HepG2 (cell line): Measurements from ENCODE around the gene RPS19BP1. TPM values are rescaled to one million over a fixed set of nuclear protein-coding genes. Genes with fewer than 3 reads are reported as not detected.

Experiments
- CEBPB ChIP-seq: IDR thresholded peaks from 2 replicates; pipeline ENCODE4 v1.6.1; 2011; ENCODE audit warnings: low read depth, low read length, improper control_type of control experiment, borderline replicate concordance
- HES4 ChIP-seq: sonication (generic); formaldehyde crosslinking; IDR thresholded peaks from 2 replicates; pipeline ENCODE4 v1.9.0; 2021; ENCODE audit warnings: mild to moderate bottlenecking, missing genetic modification reagents, borderline replicate concordance
- HNRNPK ChIP-seq: fragments of 200-400 bp; formaldehyde crosslinking; IDR thresholded peaks from 2 replicates; pipeline ENCODE4 v1.6.1; 2018; ENCODE audit warnings: low read length, low read depth, moderate library complexity, mild to moderate bottlenecking; ENCODE audit not compliant: poor library complexity, severe bottlenecking
- KDM5A ChIP-seq: fragments of 200-600 bp; sonication (generic); IDR thresholded peaks from 2 replicates; pipeline ENCODE4 v1.7.0; 2018; ENCODE audit warnings: antibody characterized with exemption, mild to moderate bottlenecking, low read length, borderline replicate concordance
- MIER3 ChIP-seq: IDR thresholded peaks from 2 replicates; pipeline ENCODE4 v1.6.1; 2016; ENCODE audit warnings: missing compliant biosample characterization, borderline replicate concordance
- MTA1 ChIP-seq: sonication (generic); formaldehyde crosslinking; IDR thresholded peaks from 2 replicates; pipeline ENCODE4 v1.4.0; 2020; ENCODE audit warnings: missing genetic modification reagents, mild to moderate bottlenecking, borderline replicate concordance
- PHB2 ChIP-seq: fragments of 450-650 bp; IDR thresholded peaks from 2 replicates; pipeline ENCODE4 v1.6.1; 2018; ENCODE audit not compliant: partially characterized antibody
- SIX1 ChIP-seq: sonication (generic); formaldehyde crosslinking; IDR thresholded peaks from 2 replicates; pipeline ENCODE4 v1.4.0; 2020; ENCODE audit warnings: missing genetic modification reagents, borderline replicate concordance
- STAT5B ChIP-seq: sonication (generic); formaldehyde crosslinking; IDR thresholded peaks from 2 replicates; pipeline ENCODE4 v1.4.0; 2020; ENCODE audit warnings: missing genetic modification reagents
- TBX2 ChIP-seq: sonication (generic); formaldehyde crosslinking; IDR thresholded peaks from 2 replicates; pipeline ENCODE4 v1.5.0; 2020; ENCODE audit warnings: missing genetic modification reagents, mild to moderate bottlenecking, borderline replicate concordance
- TEAD3 ChIP-seq: optimal IDR thresholded peaks from 2 replicates; pipeline ENCODE3; 2016; ENCODE audit warnings: borderline replicate concordance
- THAP11 ChIP-seq: IDR thresholded peaks from 2 replicates; pipeline ENCODE4 v1.6.1; 2016; ENCODE audit warnings: missing biosample characterization, missing genetic modification reagents
- THYN1 ChIP-seq: sonication (generic); formaldehyde crosslinking; IDR thresholded peaks from 2 replicates; pipeline ENCODE4 v1.8.1; 2023; ENCODE audit warnings: low read depth, mild to moderate bottlenecking, moderate library complexity, missing genetic modification reagents, borderline replicate concordance
- ZFAT ChIP-seq: sonication (generic); formaldehyde crosslinking; conservative IDR thresholded peaks from 2 replicates; pipeline ENCODE4 v1.8.1; 2023; ENCODE audit warnings: missing genetic modification reagents, inconsistent platforms
- ZNF136 ChIP-seq: sonication (generic); formaldehyde crosslinking; IDR thresholded peaks from 2 replicates; pipeline ENCODE4 v1.8.1; 2022; ENCODE audit warnings: low read depth, mild to moderate bottlenecking, moderate library complexity, missing genetic modification reagents
- ZNF878 ChIP-seq: sonication (generic); formaldehyde crosslinking; IDR thresholded peaks from 2 replicates; pipeline ENCODE4 v1.8.1; 2023; ENCODE audit warnings: mild to moderate bottlenecking, missing genetic modification reagents, moderate library complexity
- polyA plus RNA-seq, 8 experiments: library from polyadenylated mRNA; depleted of rRNA in 3 of 8; stranded (reverse) in 7 of 8; unstranded in 1 of 8; fragments of >200 nt; fragmentation: Illumina TruSeq in 4 of 8; extraction: Trizol in 4 of 8; gene quantifications; 2 replicates each; pipeline versions ENCODE4 v1.2.1 to v1.2.3, GENCODE V29; 2011 to 2016; ENCODE audit warnings: low read depth in 4 of 8, missing spikeins in 1 of 8, mixed read lengths in 1 of 8; ENCODE audit not compliant: insufficient read depth in 1 of 8
- total RNA-seq, 5 experiments: library from RNA; depleted of rRNA; stranded (reverse); fragments of >200 nt; fragmentation: Illumina TruSeq; extraction: Trizol; gene quantifications; 2 replicates each; pipeline ENCODE4 v1.2.3, GENCODE V29; 2016; ENCODE audit warnings: low read depth in 1 of 5
- TF ChIP-seq, protein P1 (sequence below): sonication (generic); formaldehyde crosslinking; IDR thresholded peaks from 2 replicates; pipeline ENCODE4 v1.4.0; 2020; ENCODE audit warnings: low read depth, missing genetic modification reagents
- TF ChIP-seq, protein P2 (sequence below), 2 experiments: fragments of 450-650 bp in 1 of 2; sonication (generic) in 1 of 2; formaldehyde crosslinking in 1 of 2; IDR thresholded peaks; 2 replicates each; pipeline versions ENCODE4 v1.6.1 to v1.8.0; 2016 to 2022; ENCODE audit warnings: antibody characterized with exemption in 1 of 2, mild to moderate bottlenecking in 1 of 2, missing genetic modification reagents in 1 of 2

The RPS19BP1 gene
- total and polyA plus RNA-seq, 2 of the 13 experiments (the other 11 are each of a cell fraction or from before 2014, with no cell fraction given) = 44.3 to 81.3 TPM

DNA sequence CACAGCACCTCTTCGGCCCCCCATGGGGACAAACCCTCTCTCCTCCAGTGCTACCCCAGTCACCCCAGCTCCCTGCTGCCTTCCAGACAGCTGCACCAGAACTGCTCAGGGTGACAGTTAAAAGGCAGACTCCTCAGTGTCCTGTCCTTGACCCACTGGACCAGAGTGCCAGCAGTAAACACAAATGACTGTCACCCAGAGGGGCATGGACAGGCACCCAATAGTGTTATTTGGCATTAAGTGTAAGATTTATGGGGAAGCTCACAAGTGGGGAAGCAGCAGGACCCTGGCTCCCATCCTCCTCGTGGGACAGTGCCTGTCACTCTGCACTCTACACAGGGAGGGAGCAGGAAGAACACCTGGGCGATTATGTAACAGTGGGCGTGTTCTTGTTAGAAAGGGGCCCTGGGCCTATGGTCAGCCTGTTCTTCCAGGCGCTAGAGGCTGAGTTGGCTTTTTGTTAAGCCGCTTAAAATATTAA lies 5.0 kb downstream of the RPS19BP1 start (continued):
- TF ChIP-seq, protein P1, sequence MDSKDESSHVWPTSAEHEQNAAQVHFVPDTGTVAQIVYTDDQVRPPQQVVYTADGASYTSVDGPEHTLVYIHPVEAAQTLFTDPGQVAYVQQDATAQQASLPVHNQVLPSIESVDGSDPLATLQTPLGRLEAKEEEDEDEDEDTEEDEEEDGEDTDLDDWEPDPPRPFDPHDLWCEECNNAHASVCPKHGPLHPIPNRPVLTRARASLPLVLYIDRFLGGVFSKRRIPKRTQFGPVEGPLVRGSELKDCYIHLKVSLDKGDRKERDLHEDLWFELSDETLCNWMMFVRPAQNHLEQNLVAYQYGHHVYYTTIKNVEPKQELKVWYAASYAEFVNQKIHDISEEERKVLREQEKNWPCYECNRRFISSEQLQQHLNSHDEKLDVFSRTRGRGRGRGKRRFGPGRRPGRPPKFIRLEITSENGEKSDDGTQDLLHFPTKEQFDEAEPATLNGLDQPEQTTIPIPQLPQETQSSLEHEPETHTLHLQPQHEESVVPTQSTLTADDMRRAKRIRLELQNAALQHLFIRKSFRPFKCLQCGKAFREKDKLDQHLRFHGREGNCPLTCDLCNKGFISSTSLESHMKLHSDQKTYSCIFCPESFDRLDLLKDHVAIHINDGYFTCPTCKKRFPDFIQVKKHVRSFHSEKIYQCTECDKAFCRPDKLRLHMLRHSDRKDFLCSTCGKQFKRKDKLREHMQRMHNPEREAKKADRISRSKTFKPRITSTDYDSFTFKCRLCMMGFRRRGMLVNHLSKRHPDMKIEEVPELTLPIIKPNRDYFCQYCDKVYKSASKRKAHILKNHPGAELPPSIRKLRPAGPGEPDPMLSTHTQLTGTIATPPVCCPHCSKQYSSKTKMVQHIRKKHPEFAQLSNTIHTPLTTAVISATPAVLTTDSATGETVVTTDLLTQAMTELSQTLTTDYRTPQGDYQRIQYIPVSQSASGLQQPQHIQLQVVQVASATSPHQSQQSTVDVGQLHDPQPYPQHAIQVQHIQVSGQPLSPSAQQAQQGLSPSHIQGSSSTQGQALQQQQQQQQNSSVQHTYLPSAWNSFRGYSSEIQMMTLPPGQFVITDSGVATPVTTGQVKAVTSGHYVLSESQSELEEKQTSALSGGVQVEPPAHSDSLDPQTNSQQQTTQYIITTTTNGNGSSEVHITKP = no peak
- no peak for TF ChIP-seq HNRNPK
- no peak for TF ChIP-seq HES4 (CRISPR knock-in tag)
- TF ChIP-seq, protein P2, sequence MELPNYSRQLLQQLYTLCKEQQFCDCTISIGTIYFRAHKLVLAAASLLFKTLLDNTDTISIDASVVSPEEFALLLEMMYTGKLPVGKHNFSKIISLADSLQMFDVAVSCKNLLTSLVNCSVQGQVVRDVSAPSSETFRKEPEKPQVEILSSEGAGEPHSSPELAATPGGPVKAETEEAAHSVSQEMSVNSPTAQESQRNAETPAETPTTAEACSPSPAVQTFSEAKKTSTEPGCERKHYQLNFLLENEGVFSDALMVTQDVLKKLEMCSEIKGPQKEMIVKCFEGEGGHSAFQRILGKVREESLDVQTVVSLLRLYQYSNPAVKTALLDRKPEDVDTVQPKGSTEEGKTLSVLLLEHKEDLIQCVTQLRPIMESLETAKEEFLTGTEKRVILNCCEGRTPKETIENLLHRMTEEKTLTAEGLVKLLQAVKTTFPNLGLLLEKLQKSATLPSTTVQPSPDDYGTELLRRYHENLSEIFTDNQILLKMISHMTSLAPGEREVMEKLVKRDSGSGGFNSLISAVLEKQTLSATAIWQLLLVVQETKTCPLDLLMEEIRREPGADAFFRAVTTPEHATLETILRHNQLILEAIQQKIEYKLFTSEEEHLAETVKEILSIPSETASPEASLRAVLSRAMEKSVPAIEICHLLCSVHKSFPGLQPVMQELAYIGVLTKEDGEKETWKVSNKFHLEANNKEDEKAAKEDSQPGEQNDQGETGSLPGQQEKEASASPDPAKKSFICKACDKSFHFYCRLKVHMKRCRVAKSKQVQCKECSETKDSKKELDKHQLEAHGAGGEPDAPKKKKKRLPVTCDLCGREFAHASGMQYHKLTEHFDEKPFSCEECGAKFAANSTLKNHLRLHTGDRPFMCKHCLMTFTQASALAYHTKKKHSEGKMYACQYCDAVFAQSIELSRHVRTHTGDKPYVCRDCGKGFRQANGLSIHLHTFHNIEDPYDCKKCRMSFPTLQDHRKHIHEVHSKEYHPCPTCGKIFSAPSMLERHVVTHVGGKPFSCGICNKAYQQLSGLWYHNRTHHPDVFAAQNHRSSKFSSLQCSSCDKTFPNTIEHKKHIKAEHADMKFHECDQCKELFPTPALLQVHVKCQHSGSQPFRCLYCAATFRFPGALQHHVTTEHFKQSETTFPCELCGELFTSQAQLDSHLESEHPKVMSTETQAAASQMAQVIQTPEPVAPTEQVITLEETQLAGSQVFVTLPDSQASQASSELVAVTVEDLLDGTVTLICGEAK (IDR thresholded peaks at IDR 0.05) = no peak
- TF ChIP-seq, protein P2 (CRISPR knock-in tag; IDR thresholded peaks at IDR 0.05) = no peak
- TF ChIP-seq ZFAT (CRISPR knock-in tag) = no peak
- no peak for TF ChIP-seq PHB2
- no peak for TF ChIP-seq STAT5B (CRISPR knock-in tag)
- no peak for TF ChIP-seq TEAD3
- peak; percentile 64; the same call in 1 of the 2 replicates for TF ChIP-seq CEBPB
- no peak for TF ChIP-seq KDM5A
- TF ChIP-seq MIER3 (CRISPR knock-in tag) = no peak
- TF ChIP-seq MTA1 (CRISPR knock-in tag) = no peak
- no peak; the same call in 1 of the 2 replicates for TF ChIP-seq TBX2 (CRISPR knock-in tag)
- TF ChIP-seq THYN1 (CRISPR knock-in tag) = no peak
- TF ChIP-seq ZNF136 (CRISPR knock-in tag) = no peak
- no peak for TF ChIP-seq ZNF878 (CRISPR knock-in tag)
- no peak for TF ChIP-seq SIX1
- peak; percentile 26; the same call in 1 of the 2 replicates for TF ChIP-seq THAP11
